GM12892 (cell line): ENCODE measurements around the gene PTGR2.

Source experiments
- POLR2A ChIP-seq: IDR thresholded peaks from 2 replicates; pipeline ENCODE4 v1.6.1; 2011; ENCODE audit warnings: low read depth, low read length, control low read depth
- TAF1 ChIP-seq: IDR thresholded peaks from 2 replicates; pipeline ENCODE4 v1.6.1; 2011; ENCODE audit warnings: low read depth, mild to moderate bottlenecking, control low read depth, low read length, borderline replicate concordance

GRCh38 chr14:73818821-73819220 is 32.8 kb upstream of the PTGR2 start:
- TF ChIP-seq TAF1 (no peak), POLR2A (no peak)
